Brain microvascular endothelial cell (primary cell): ENCODE results near the gene ZNF655.

ENCODE experiments used
- DNase-seq: peaks from one replicate; pipeline ENCODE4 v3.0.0-alpha.2; 2020
- H3K27ac ChIP-seq: fragments of 250-450 bp; sonication (Bioruptor Pico); 2 replicates; pipeline ENCODE4 v1.5.1; 2020; ENCODE audit warnings: mild to moderate bottlenecking, moderate library complexity
- H3K27me3 ChIP-seq: fragments of 250-450 bp; sonication (Bioruptor Pico); replicated peaks from 2 replicates; pipeline ENCODE4 v1.5.1; 2020; ENCODE audit warnings: mild to moderate bottlenecking
- H3K36me3 ChIP-seq: fragments of 250-450 bp; sonication (Bioruptor Pico); replicated peaks from 2 replicates; pipeline ENCODE4 v1.5.1; 2020; ENCODE audit warnings: mild to moderate bottlenecking
- H3K4me3 ChIP-seq: 2 replicates; pipeline ENCODE4 v1.5.1; 2011; ENCODE audit warnings: low read depth, mild to moderate bottlenecking, control low read depth, low read length, moderate library complexity
- in situ Hi-C: cut with HindIII; loops from 2 replicates; pipeline ENCODE4 v1.10.0; 2017; ENCODE audit warnings: low sequenced_read_pairs, low pct_ligation_motif_present
- TF ChIP-seq, protein P1 (sequence below): IDR thresholded peaks from 2 replicates; pipeline ENCODE4 v1.5.1; 2011; ENCODE audit warnings: low read depth, mild to moderate bottlenecking, moderate library complexity, low read length, control low read depth, inconsistent platforms; ENCODE audit errors: missing control alignments

ZNF655 gene

DNA sequence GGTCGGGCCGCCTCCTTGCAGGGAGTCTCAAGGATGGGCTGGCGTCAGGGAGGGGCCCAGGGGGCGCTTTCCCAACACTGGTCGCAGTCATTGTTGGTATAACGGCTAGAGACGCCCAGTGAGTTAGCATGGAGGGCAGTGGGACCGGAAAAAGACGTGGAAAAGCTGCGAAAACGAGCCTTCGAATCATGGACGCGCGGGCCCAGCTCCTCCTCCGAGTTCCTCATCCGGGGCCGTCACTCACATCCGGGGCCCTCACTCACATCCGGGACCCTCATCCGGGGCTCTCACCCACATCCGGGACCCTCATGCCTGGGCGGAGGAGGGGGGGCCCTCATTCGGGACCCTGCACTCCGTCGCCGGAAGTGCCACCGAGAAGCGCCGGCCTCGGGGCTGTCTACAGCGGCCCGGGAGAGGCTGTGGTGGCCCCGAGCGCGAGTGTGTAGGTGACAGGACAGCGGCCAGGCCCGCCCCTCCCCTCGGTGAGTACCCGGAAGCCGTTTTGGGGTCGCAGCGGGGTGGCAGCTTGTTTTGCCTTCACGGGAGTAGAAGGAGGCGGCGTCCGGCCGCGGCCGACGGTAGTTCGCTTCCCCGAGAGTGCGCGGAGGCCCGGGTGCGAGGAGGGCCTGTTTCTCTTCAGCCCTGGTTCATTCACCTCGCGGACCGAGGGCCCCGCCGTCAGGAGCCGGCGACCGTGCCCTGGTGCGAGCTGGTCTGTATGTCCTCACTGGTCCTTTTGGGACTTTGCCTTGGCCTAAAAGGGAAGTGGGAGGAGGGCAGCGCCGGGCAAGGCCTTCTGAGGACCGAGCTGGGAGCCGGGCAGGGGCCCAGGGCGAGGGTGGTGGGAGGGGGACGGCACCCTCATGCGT, at the start of gene ZNF655:
Gene ZNF655 (plus strand): TSS at position 337 of the 869 bp plus-strand sequence. CDS start 1,918 bp downstream, outside the sequence.
- TF ChIP-seq, protein P1, sequence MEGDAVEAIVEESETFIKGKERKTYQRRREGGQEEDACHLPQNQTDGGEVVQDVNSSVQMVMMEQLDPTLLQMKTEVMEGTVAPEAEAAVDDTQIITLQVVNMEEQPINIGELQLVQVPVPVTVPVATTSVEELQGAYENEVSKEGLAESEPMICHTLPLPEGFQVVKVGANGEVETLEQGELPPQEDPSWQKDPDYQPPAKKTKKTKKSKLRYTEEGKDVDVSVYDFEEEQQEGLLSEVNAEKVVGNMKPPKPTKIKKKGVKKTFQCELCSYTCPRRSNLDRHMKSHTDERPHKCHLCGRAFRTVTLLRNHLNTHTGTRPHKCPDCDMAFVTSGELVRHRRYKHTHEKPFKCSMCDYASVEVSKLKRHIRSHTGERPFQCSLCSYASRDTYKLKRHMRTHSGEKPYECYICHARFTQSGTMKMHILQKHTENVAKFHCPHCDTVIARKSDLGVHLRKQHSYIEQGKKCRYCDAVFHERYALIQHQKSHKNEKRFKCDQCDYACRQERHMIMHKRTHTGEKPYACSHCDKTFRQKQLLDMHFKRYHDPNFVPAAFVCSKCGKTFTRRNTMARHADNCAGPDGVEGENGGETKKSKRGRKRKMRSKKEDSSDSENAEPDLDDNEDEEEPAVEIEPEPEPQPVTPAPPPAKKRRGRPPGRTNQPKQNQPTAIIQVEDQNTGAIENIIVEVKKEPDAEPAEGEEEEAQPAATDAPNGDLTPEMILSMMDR, result no peak
- peak; percentile 88 for DNase-seq
- Histone ChIP-seq H3K4me3 (peak within 1 kb of the TSS; percentile 95), H3K27me3 (no peaks in the 10 kb centered on the region), H3K27ac (peak within 1 kb of the TSS; percentile 95), H3K36me3 (peaks cover 23% of the 10 kb centered on the region)
- in situ Hi-C loops, result no loop called here

DNA sequence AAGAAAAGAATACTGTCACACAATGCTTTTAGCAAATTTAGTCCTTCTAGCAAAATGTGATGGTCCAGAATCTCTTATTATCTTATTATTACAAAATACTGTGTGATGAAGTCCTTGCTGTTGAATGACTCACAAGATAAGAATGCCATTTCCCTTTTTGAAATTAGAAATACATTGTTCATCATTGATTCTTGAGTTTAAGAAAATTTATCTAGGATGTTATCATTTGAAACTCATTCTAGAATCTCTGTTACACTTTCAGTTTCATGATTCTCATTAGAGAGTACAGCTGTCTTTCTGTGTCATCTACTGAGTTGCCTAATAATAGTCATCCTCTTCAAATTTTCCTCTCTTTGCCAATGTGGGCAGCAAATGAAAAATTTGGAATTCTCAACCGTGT, 44.4 kb upstream of the ZNF655 start:
- Histone ChIP-seq H3K4me3 (no peak overlapping the region), H3K27me3 (no peaks in the 10 kb centered on the region), H3K27ac (no peak overlapping the region), H3K36me3 (peaks cover 36% of the 10 kb centered on the region)
- in situ Hi-C loops, result no loop called here
- no peak for DNase-seq
- TF ChIP-seq, protein P1, result no peak

- in situ Hi-C loops, result no loop called here
- TF ChIP-seq, protein P1, result no peak
- Histone ChIP-seq H3K36me3 (peaks cover 44% of the 10 kb centered on the region), H3K27me3 (no peaks in the 10 kb centered on the region), H3K27ac (no peak overlapping the region), H3K4me3 (no peak overlapping the region)
- no peak for DNase-seq
These were observed 37.0 kb upstream of the ZNF655 start for GRCh38 chr7:99521399-99521798.

- H3K27ac ChIP-seq, result no peak overlapping the region
- peaks cover 53% of the 10 kb centered on the region for H3K36me3 ChIP-seq
- DNase-seq, result peak; percentile 4
- H3K4me3 ChIP-seq, result no peak overlapping the region
- in situ Hi-C loops, result no loop called here
- no peaks in the 10 kb centered on the region for H3K27me3 ChIP-seq
- TF ChIP-seq, protein P1, result peak; percentile 47
These were observed 32.6 kb upstream of the ZNF655 start for GRCh38 chr7:99525713-99526440.

GRCh38 chr7:99531354-99531765, 27.1 kb upstream of the ZNF655 start:
- Histone ChIP-seq H3K27ac (no peak overlapping the region), H3K27me3 (no peaks in the 10 kb centered on the region), H3K36me3 (peaks cover 63% of the 10 kb centered on the region), H3K4me3 (no peak overlapping the region)
- in situ Hi-C loops, result no loop called here
- DNase-seq, result no peak
- TF ChIP-seq, protein P1, result no peak
